ENCODE measurements around the gene GSK3A.
A peak's percentile ranks its signal among the peaks of the same experiment; 100 is the strongest.

The GSK3A gene

GRCh38 chr19:42249769-42250168, 7.4 kb upstream of the GSK3A start:
- no peak for DNase-seq

GRCh38 chr19:42249149-42249750, 6.8 kb upstream of the GSK3A start:
- DNase-seq: no peak

GRCh38 chr19:42248270-42249148, 6.1 kb upstream of the GSK3A start:
- no peak for DNase-seq

GRCh38 chr19:42247640-42248199, 5.3 kb upstream of the GSK3A start:
- no peak for DNase-seq

GRCh38 chr19:42246922-42247639, 4.7 kb upstream of the GSK3A start:
- peak in 1 of 51 donors; percentile 4 for DNase-seq

GRCh38 chr19:42246143-42246921, 3.9 kb upstream of the GSK3A start:
- peak in 49 of 51 donors; percentile 17 to 93 (median 76) for DNase-seq

- no peak for DNase-seq
Measured at GRCh38 chr19:42245231-42245630, 2.8 kb upstream of the GSK3A start.

GRCh38 chr19:42244347-42245220, 2.2 kb upstream of the GSK3A start:
- peak; percentile 50 to 97 (median 88) for DNase-seq

GRCh38 chr19:42242069-42242511, 312 bp downstream of the GSK3A start:
- DNase-seq: peak in 3 of 51 donors; percentile 30 to 54 (median 43)

- DNase-seq: no peak
Measured at GRCh38 chr19:42241279-42241678, 1.1 kb downstream of the GSK3A start.

GRCh38 chr19:42239544-42240220, 2.7 kb downstream of the GSK3A start:
- no peak for DNase-seq

GRCh38 chr19:42235181-42235580, 7.2 kb downstream of the GSK3A start:
- DNase-seq: no peak

- DNase-seq: no peak
Measured at GRCh38 chr19:42234364-42234763, 8.0 kb downstream of the GSK3A start.

- DNase-seq: no peak
Measured at GRCh38 chr19:42233678-42234292, 8.6 kb downstream of the GSK3A start.

GRCh38 chr19:42233106-42233505, 9.3 kb downstream of the GSK3A start:
- no peak for DNase-seq

GRCh38 chr19:42232435-42232834, 10.0 kb downstream of the GSK3A start:
- DNase-seq: no peak

- DNase-seq: no peak
Measured at GRCh38 chr19:42230571-42230970, 11.8 kb downstream of the GSK3A start.

GRCh38 chr19:42229855-42230351, 12.5 kb downstream of the GSK3A start:
- DNase-seq: no peak

Data from hypothalamus (tissue), 51 donors.